ENCODE data around the gene FCER1G. TPM values are rescaled to one million over a fixed set of nuclear protein-coding genes. Genes with fewer than 3 reads are reported as not detected.

The FCER1G gene
- total RNA-seq, 1 donor from 2014 or later: 0.71 TPM

GRCh38 chr1:161200421-161200991 lies 14.6 kb upstream of the FCER1G start:
- Mint-ChIP-seq H3K4me3 (ENCODE audit: low read depth) (no peak overlapping the region), H3K4me1 (ENCODE audit: low read depth) (peaks cover 35% of the 10 kb centered on the region), H3K27ac (peak overlapping the region; percentile 95), H3K27me3 (ENCODE audit: low read depth) (no peaks in the 10 kb centered on the region), H3K9me3 (no peaks in the 10 kb centered on the region), H3K36me3 (ENCODE audit: low read depth) (peaks cover 26% of the 10 kb centered on the region)
- DNase-seq (ENCODE audit: low spot score): no peak
- intact Hi-C loops (cut with micrococcal nuclease): loop anchor here (5.0 kb wide), 2 partner anchors 33 to 107 kb away; partner anchors contain the start of genes MPZ and PPOX

- intact Hi-C loops (cut with micrococcal nuclease): loop anchor here (5.0 kb wide), 2 partner anchors 34 to 106 kb away; partner anchors contain the start of genes MPZ and PPOX
- no peaks in the 10 kb centered on the region for H3K27me3 Mint-ChIP-seq (ENCODE audit: low read depth)
- peak overlapping the region; percentile 95 for H3K27ac Mint-ChIP-seq
- H3K36me3 Mint-ChIP-seq (ENCODE audit: low read depth): peaks cover 30% of the 10 kb centered on the region
- no peaks in the 10 kb centered on the region for H3K9me3 Mint-ChIP-seq
- peak overlapping the region; percentile 94 for H3K4me3 Mint-ChIP-seq (ENCODE audit: low read depth)
- DNase-seq (ENCODE audit: low spot score): no peak
- peaks cover 37% of the 10 kb centered on the region for H3K4me1 Mint-ChIP-seq (ENCODE audit: low read depth)
Measured at GRCh38 chr1:161200992-161201835, 13.9 kb upstream of the FCER1G start.

- intact Hi-C loops (cut with micrococcal nuclease): loop anchor here (1.0 to 5.0 kb wide), 4 partner anchors 17 to 105 kb away; partner anchors contain the start of genes MPZ and PPOX
- peaks cover 36% of the 10 kb centered on the region for H3K36me3 Mint-ChIP-seq (ENCODE audit: low read depth)
- H3K9me3 Mint-ChIP-seq: no peaks in the 10 kb centered on the region
- H3K27me3 Mint-ChIP-seq (ENCODE audit: low read depth): no peaks in the 10 kb centered on the region
- peak within 1 kb of the TSS; percentile 94 for H3K4me3 Mint-ChIP-seq (ENCODE audit: low read depth)
- peaks cover 41% of the 10 kb centered on the region for H3K4me1 Mint-ChIP-seq (ENCODE audit: low read depth)
- H3K27ac Mint-ChIP-seq: peak within 1 kb of the TSS; percentile 95
- DNase-seq (ENCODE audit: low spot score): peak; percentile 93
Measured at GRCh38 chr1:161201836-161202712, 13.0 kb upstream of the FCER1G start, which contains the start of gene NDUFS2. NDUFS2 (plus strand) TSS chr1:161202367; CDS start chr1:161202386, 19 bp downstream.

GRCh38 chr1:161206411-161207140 lies 8.5 kb upstream of the FCER1G start:
- Mint-ChIP-seq H3K9me3 (no peaks in the 10 kb centered on the region), H3K4me3 (ENCODE audit: low read depth) (no peak overlapping the region), H3K36me3 (ENCODE audit: low read depth) (peaks cover 67% of the 10 kb centered on the region), H3K27ac (no peak overlapping the region), H3K27me3 (ENCODE audit: low read depth) (no peaks in the 10 kb centered on the region), H3K4me1 (ENCODE audit: low read depth) (peaks cover 37% of the 10 kb centered on the region)
- DNase-seq (ENCODE audit: low spot score): no peak
- intact Hi-C loops (cut with micrococcal nuclease): no loop called here

GRCh38 chr1:161207173-161207572 lies 7.9 kb upstream of the FCER1G start:
- Mint-ChIP-seq H3K9me3 (no peaks in the 10 kb centered on the region), H3K27me3 (ENCODE audit: low read depth) (no peaks in the 10 kb centered on the region), H3K27ac (no peak overlapping the region), H3K4me1 (ENCODE audit: low read depth) (peaks cover 33% of the 10 kb centered on the region), H3K36me3 (ENCODE audit: low read depth) (peaks cover 72% of the 10 kb centered on the region), H3K4me3 (ENCODE audit: low read depth) (no peak overlapping the region)
- no peak for DNase-seq (ENCODE audit: low spot score)
- intact Hi-C loops (cut with micrococcal nuclease): no loop called here

GRCh38 chr1:161209790-161210409 lies 5.2 kb upstream of the FCER1G start:
- H3K36me3 Mint-ChIP-seq (ENCODE audit: low read depth): peaks cover 75% of the 10 kb centered on the region
- intact Hi-C loops (cut with micrococcal nuclease): loop anchor here (1.0 kb wide), 1 partner anchor 15 kb away; no protein-coding TSS in a partner anchor

GRCh38 chr1:161214369-161214768 lies 726 bp upstream of the FCER1G start:
- Mint-ChIP-seq H3K27me3 (ENCODE audit: low read depth) (no peaks in the 10 kb centered on the region), H3K36me3 (ENCODE audit: low read depth) (peaks cover 53% of the 10 kb centered on the region), H3K4me3 (ENCODE audit: low read depth) (no peak overlapping the region), H3K4me1 (ENCODE audit: low read depth) (peaks cover 36% of the 10 kb centered on the region), H3K27ac (no peak overlapping the region), H3K9me3 (no peaks in the 10 kb centered on the region)
- intact Hi-C loops (cut with micrococcal nuclease): no loop called here
- DNase-seq (ENCODE audit: low spot score): no peak

More at GRCh38 chr1:161209790-161210409, 5.2 kb upstream of the FCER1G start:
- Mint-ChIP-seq H3K27ac (peak overlapping the region; percentile 73), H3K4me1 (ENCODE audit: low read depth) (peaks cover 21% of the 10 kb centered on the region), H3K4me3 (ENCODE audit: low read depth) (no peak overlapping the region), H3K9me3 (no peaks in the 10 kb centered on the region), H3K27me3 (ENCODE audit: low read depth) (no peaks in the 10 kb centered on the region)
- peak; percentile 62 for DNase-seq (ENCODE audit: low spot score)

GRCh38 chr1:161216945-161217712 lies 2.0 kb downstream of the FCER1G start:
- Mint-ChIP-seq H3K27ac (peak overlapping the region; percentile 17), H3K9me3 (no peaks in the 10 kb centered on the region), H3K4me3 (ENCODE audit: low read depth) (no peak overlapping the region), H3K36me3 (ENCODE audit: low read depth) (peaks cover 27% of the 10 kb centered on the region), H3K27me3 (ENCODE audit: low read depth) (no peaks in the 10 kb centered on the region), H3K4me1 (ENCODE audit: low read depth) (peaks cover 28% of the 10 kb centered on the region)
- no peak for DNase-seq (ENCODE audit: low spot score)
- intact Hi-C loops (cut with micrococcal nuclease): no loop called here

- Mint-ChIP-seq H3K27me3 (ENCODE audit: low read depth) (no peaks in the 10 kb centered on the region), H3K4me3 (ENCODE audit: low read depth) (no peak overlapping the region), H3K9me3 (no peaks in the 10 kb centered on the region), H3K4me1 (ENCODE audit: low read depth) (peaks cover 28% of the 10 kb centered on the region), H3K27ac (no peak overlapping the region), H3K36me3 (ENCODE audit: low read depth) (peaks cover 22% of the 10 kb centered on the region)
- intact Hi-C loops (cut with micrococcal nuclease): no loop called here
- no peak for DNase-seq (ENCODE audit: low spot score)
Measured at GRCh38 chr1:161217831-161218230, 2.7 kb downstream of the FCER1G start.

GRCh38 chr1:161218301-161219077 lies 3.4 kb downstream of the FCER1G start:
- Mint-ChIP-seq H3K27me3 (ENCODE audit: low read depth) (no peaks in the 10 kb centered on the region), H3K36me3 (ENCODE audit: low read depth) (peaks cover 15% of the 10 kb centered on the region), H3K9me3 (no peaks in the 10 kb centered on the region), H3K27ac (no peak overlapping the region), H3K4me3 (ENCODE audit: low read depth) (no peak overlapping the region), H3K4me1 (ENCODE audit: low read depth) (peaks cover 28% of the 10 kb centered on the region)
- no peak for DNase-seq (ENCODE audit: low spot score)
- intact Hi-C loops (cut with micrococcal nuclease): no loop called here

Data from activated T-helper 2 cell treated with anti-CD3 and anti-CD28 coated beads, Interferon-gamma antibody, Interleukin-2, Interleukin-4, amounts not matched to agents 10 μg/mL and 5 μg/mL and 100 μg/mL, durations not matched to agents 14 hours and 24 hours and 36 hours (primary cell).